Small intestine (tissue), 7 donors: ENCODE measurements around the gene SOS1. TPM values are rescaled to one million over a fixed set of nuclear protein-coding genes. Genes with fewer than 3 reads are reported as not detected.

Experiments
- DNase-seq, 2 donors: peaks; one replicate each; pipeline versions ENCODE4 v3.0.0 to v3.0.0-alpha.2; 2013
- FAIRE-seq: peaks from 2 replicates; lab custom pipeline; 2012; peaks lifted over from hg19 to GRCh38; lab: Jason Lieb, UNC
- H3K27ac ChIP-seq, 3 donors: one replicate each; pipeline ENCODE4 v1.5.1; 2013; ENCODE audit warnings: low read length in 2 of 3, mild to moderate bottlenecking in 2 of 3, control low read depth in 1 of 3, inconsistent platforms in 1 of 3, low read depth in 1 of 3, moderate library complexity in 1 of 3
- H3K27me3 ChIP-seq, 3 donors: one replicate each; pipeline ENCODE4 v1.6.1; 2013; ENCODE audit warnings: low read length in 3 of 3, inconsistent platforms in 1 of 3; ENCODE audit not compliant: control insufficient read depth in 3 of 3, insufficient read depth in 3 of 3
- H3K36me3 ChIP-seq, 3 donors: one replicate each; pipeline ENCODE4 v1.6.1; 2013; ENCODE audit warnings: low read length in 3 of 3, inconsistent platforms in 1 of 3, low read depth in 1 of 3, mild to moderate bottlenecking in 1 of 3, moderate library complexity in 1 of 3; ENCODE audit not compliant: control insufficient read depth in 3 of 3, insufficient read depth in 2 of 3
- H3K4me1 ChIP-seq, 3 donors: one replicate each; pipeline ENCODE4 v1.6.1; 2013; ENCODE audit warnings: low read length in 2 of 3, inconsistent platforms in 1 of 3, low read depth in 1 of 3, mild to moderate bottlenecking in 1 of 3, moderate library complexity in 1 of 3; ENCODE audit not compliant: control insufficient read depth in 3 of 3, insufficient read depth in 2 of 3
- H3K4me3 ChIP-seq, 3 donors: one replicate each; pipeline ENCODE4 v1.5.1; 2013; ENCODE audit warnings: low read length in 3 of 3, control low read depth in 1 of 3, inconsistent platforms in 1 of 3, low read depth in 1 of 3, mild to moderate bottlenecking in 1 of 3, moderate library complexity in 1 of 3
- H3K9me3 ChIP-seq, 2 donors: one replicate each; pipeline ENCODE4 v1.6.1; 2013; ENCODE audit warnings: low read depth in 1 of 2, low read length in 1 of 2; ENCODE audit not compliant: control insufficient read depth in 2 of 2, insufficient read depth in 1 of 2
- WGBS, 3 donors: extraction: QIAGEN DNeasy Blood & Tissue Kit; methylation state at CpG; one replicate each; pipeline ENCODE4 v1.1.7; 2013; 5-methylcytosine and 5-hydroxymethylcytosine counted together
- polyA plus RNA-seq, 4 donors: library from polyadenylated mRNA; stranded (reverse) in 3 of 4; unstranded in 1 of 4; fragments of 200-250 nt in 3 of 4; fragments of 120-200 nt in 1 of 4; gene quantifications; one replicate each; pipeline versions ENCODE4 v1.2.1 to v1.2.3, GENCODE V29; 2013
- donor health status: healthy with polysubstance abuse.
- donor health status: control.
- donor health status: control.
- donor health status: Bipolar disorder and iron deficiency.
- donor health status: healthy.

The SOS1 gene
- polyA plus RNA-seq, 4 donors = 7.8 to 43.0 (median 14.3) TPM

DNA sequence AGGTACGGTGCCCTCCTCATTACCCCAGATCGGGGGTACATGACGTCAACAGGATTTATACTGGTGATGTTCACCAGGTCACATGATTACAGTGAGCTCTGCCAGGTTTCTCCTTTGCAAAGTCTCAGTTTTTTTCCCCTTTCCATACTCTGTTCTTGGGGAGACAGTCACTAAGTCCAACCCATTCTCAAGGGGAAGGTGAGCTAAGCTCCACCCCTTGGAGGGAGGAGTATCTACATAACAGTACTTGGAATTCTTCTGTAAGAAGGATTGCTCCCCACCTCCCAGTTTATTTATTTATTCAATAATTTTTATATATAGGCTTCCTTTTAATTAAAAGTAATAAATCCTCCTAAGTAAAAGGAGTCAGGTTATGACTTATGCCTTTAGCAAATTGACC lies 34.1 kb upstream of the SOS1 start:
- no peaks in the 10 kb centered on the region for H3K4me1 ChIP-seq
- WGBS, 3 donors = 72 to 83% (median 82%) methylated on average over 3 of the region's 3 CpGs
- no peak overlapping the region for H3K4me3 ChIP-seq
- FAIRE-seq = no peak
- no peaks in the 10 kb centered on the region for H3K27me3 ChIP-seq
- DNase-seq = no peak
- H3K27ac ChIP-seq = no peak overlapping the region
- no peaks in the 10 kb centered on the region for H3K9me3 ChIP-seq
- no peaks in the 10 kb centered on the region for H3K36me3 ChIP-seq

DNA sequence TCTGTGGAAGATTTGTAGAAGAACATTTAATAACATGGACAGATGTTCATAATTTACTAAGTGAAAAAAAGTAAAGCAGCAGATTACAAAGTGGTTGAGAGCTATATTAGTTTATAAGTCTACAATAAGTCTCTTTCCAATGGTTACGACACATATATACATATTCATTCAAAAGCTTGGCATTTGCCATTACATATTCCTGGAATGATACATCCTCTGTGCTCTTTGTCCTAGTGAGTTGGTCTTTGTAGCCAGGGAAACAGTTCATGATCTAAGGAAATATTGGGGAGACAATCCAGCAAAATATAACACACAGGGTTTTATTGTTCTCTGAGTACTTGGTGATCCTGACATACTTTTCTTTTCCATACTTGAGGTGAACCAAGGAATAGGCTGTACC lies 32.5 kb upstream of the SOS1 start:
- Histone ChIP-seq H3K36me3 (no peaks in the 10 kb centered on the region), H3K27ac (no peak overlapping the region), H3K9me3 (no peaks in the 10 kb centered on the region), H3K4me1 (no peaks in the 10 kb centered on the region), H3K27me3 (no peaks in the 10 kb centered on the region), H3K4me3 (no peak overlapping the region)
- WGBS, 3 donors = 90 to 100% (median 91%) methylated on average over 1 of the region's 1 CpG
- FAIRE-seq = no peak
- no peak for DNase-seq

DNA sequence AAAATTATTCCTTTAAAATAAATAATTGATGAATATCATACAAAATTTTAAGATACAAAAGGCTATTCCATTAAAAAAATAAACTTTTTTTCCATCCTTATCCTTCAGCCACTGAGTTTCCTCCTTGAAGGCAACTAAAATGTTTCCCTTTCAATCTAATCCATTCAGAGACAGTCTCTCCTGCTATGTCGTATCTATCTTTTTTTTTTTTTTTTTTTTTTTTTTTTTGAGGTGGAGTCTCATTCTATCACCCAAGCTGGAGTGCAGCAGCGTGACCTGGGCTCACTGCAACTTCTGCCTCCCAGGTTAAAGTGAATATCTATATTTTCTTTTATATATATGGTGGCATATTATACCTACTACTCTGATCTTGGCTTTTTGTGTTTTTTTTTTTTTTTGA lies 31.7 kb upstream of the SOS1 start:
- FAIRE-seq = no peak

DNA sequence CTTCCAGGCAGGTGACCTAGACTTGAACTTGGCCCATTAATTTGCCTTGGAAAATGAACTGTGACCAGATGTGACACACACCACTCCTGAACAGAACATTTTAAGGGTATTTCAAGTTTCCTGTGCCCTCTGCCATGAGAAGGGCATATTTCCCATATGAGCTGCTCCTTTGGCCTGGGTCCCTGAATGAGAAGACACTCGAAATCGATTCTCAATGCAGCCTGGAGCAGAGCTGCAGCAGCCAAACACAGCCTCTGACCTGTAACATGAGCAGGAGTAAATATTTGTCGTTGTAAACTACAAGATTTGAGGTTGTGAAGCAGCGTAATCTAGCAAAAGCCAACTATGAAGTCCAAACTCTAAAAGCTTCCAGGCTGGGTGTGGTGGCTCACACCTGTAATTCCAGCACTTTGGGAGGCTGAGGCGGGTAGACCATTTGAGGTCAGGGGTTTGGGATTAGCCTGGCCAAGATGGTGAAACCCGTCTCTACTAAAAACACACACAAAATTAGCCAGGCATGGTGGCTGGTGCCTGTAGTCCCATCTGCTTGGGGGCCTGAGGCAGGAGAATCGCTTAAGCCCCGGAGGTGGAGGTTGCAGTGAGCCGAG lies 30.1 kb upstream of the SOS1 start:
- no peak for FAIRE-seq
- Histone ChIP-seq H3K27me3 (no peaks in the 10 kb centered on the region), H3K27ac (no peak overlapping the region), H3K4me1 (no peaks in the 10 kb centered on the region), H3K9me3 (no peaks in the 10 kb centered on the region), H3K4me3 (no peak overlapping the region), H3K36me3 (no peaks in the 10 kb centered on the region)
- DNase-seq = no peak
- 74 to 78% (median 78%) methylated on average over 9 of the region's 9 CpGs for WGBS, 3 donors

More for the DNA sequence above, 31.7 kb upstream of the SOS1 start:
- H3K27ac ChIP-seq = no peak overlapping the region
- no peak for DNase-seq
- no peaks in the 10 kb centered on the region for H3K4me1 ChIP-seq
- H3K27me3 ChIP-seq = no peaks in the 10 kb centered on the region
- no peaks in the 10 kb centered on the region for H3K36me3 ChIP-seq
- no peaks in the 10 kb centered on the region for H3K9me3 ChIP-seq
- H3K4me3 ChIP-seq = no peak overlapping the region
- 70 to 88% (median 85%) methylated on average over 2 of the region's 2 CpGs for WGBS, 3 donors

DNA sequence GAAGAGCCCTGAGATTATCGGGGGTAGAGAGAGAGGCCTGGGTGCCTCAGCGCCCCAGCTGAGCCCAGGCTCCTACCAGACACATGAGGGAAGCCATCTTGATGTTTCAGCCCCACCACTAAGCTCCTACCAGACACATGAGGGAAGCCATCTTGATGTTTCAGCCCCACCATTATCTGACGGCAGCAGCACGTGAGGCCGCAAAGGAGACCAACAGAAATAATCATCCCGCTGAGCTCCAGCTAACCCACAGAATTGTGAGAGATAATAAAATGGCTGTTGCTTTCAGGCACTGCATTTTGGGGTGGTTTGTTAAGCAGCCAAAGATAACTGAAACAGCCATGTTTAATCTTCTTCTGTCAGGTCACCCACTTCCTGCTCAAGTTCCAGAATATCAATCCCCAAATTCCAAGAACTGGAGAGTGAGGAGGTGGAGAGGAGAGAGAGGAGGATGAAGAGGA lies 29.3 kb upstream of the SOS1 start:
- FAIRE-seq = no peak
- DNase-seq = no peak
- WGBS, 3 donors = 94 to 98% (median 96%) methylated on average over 6 of the region's 6 CpGs
- H3K4me1 ChIP-seq = no peaks in the 10 kb centered on the region
- no peaks in the 10 kb centered on the region for H3K9me3 ChIP-seq
- H3K36me3 ChIP-seq = no peaks in the 10 kb centered on the region
- no peak overlapping the region for H3K27ac ChIP-seq
- H3K4me3 ChIP-seq = no peak overlapping the region
- H3K27me3 ChIP-seq = no peaks in the 10 kb centered on the region

DNA sequence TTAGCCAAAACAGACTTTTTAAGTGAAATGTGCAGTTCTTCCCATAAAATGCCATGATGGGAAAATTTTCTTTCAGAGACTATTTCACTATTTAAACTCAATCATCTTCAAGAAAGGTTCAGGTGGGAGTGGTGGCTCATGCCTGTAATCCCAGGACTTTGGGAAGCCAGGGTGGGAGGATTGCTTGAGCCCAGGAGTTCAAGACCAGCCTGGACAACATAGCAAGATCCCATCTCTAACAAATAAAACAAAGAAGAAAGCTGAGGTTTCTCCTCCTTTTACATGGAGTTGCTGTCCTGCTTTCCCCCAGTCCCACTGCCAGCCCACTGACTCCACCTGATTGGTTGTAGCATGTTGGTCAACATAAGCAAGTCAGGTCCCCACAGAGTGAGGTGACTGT lies 25.8 kb upstream of the SOS1 start:
- H3K27me3 ChIP-seq = no peaks in the 10 kb centered on the region
- FAIRE-seq = no peak
- H3K36me3 ChIP-seq = no peaks in the 10 kb centered on the region
- no peak for DNase-seq
- H3K9me3 ChIP-seq = no peaks in the 10 kb centered on the region
- H3K4me3 ChIP-seq = no peak overlapping the region
- no peak overlapping the region for H3K27ac ChIP-seq
- H3K4me1 ChIP-seq = no peaks in the 10 kb centered on the region

DNA sequence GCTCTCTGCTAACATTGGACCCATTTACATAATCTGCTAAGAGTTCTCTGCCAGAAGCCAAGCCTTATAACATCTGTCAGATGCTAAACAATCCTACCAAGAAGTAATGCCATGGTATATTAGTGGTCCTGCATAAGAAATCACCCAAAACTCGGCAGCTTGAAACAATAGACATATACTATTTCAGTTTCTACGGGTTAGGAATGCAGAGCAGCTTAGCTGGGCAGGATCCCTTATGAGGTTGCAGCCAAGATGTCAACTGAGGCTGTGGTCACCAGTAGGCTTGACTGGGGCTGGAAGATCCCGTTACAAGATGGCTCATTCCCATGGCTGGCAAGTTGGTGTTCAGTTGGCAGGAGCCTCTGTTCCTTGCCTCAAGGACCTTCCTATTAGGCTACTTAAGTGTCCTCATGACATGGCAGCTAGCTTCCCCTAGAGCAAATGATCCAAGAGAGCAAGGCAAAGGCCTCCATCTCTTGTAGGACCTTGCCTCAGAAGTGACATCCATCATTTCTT lies 25.1 kb upstream of the SOS1 start:
- Histone ChIP-seq H3K27ac (no peak overlapping the region), H3K27me3 (no peaks in the 10 kb centered on the region), H3K9me3 (no peaks in the 10 kb centered on the region), H3K36me3 (no peaks in the 10 kb centered on the region), H3K4me3 (no peak overlapping the region), H3K4me1 (no peaks in the 10 kb centered on the region)
- WGBS, 3 donors = 87 to 92% (median 90%) methylated on average over 3 of the region's 3 CpGs
- no peak for FAIRE-seq
- no peak for DNase-seq

DNA sequence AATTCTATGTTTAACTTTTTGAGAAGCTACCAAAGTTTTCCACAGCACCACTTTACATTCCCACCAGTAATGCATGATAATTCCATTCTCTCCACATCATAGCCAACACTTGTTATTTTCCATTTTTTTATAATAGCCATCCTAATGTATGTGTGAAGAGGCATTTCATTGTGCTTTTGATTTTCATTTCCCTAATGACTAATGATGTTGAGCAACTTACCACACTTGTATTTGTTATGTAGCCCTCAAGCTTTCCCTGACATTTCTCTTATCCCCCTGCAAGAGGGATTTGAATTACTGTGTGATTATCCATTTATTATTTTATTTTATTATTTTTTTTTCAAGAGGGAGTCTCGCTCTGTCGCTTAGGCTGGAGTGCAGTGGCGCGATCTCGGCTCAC lies 23.6 kb upstream of the SOS1 start:
- WGBS, 3 donors = 97 to 98% (median 98%) methylated on average over 5 of the region's 5 CpGs
- DNase-seq = no peak
- H3K9me3 ChIP-seq = no peaks in the 10 kb centered on the region
- no peaks in the 10 kb centered on the region for H3K36me3 ChIP-seq
- H3K4me1 ChIP-seq = peaks cover 0 to 4% (median 0%) of the 10 kb centered on the region in 3 donors
- no peak overlapping the region for H3K4me3 ChIP-seq
- no peak overlapping the region for H3K27ac ChIP-seq
- H3K27me3 ChIP-seq = no peaks in the 10 kb centered on the region
- FAIRE-seq = no peak
